Umbilical cord (tissue), 1 donor: ENCODE results near the gene MANSC1. TPM values are rescaled to one million over a fixed set of nuclear protein-coding genes. Genes with fewer than 3 reads are reported as not detected.

Experiments used
- total RNA-seq: library from RNA; depleted of rRNA; stranded (reverse); fragments of >200 nt; gene quantifications from one replicate; pipeline ENCODE4 v1.2.3, GENCODE V29; 2014; ENCODE audit warnings: low replicate concordance; ENCODE audit not compliant: insufficient read depth

The MANSC1 gene
- total RNA-seq, 1 donor from 2014 or later: 1.2 TPM

Other genes starting within 250 kb of the MANSC1 start
- gene LRP6, start 83.2 kb downstream of the MANSC1 start, total RNA-seq: 156 TPM
- gene BORCS5, start 6.8 kb upstream of the MANSC1 start, total RNA-seq: 17.6 TPM
- gene DUSP16, start 212.6 kb upstream of the MANSC1 start, total RNA-seq: 13.2 TPM